ENCODE results near the gene ZNF563.

Gene ZNF563

GRCh38 chr19:12294249-12295158 is 38.9 kb downstream of the ZNF563 start, which contains the start of gene ZNF44:
ZNF44 (minus strand) TSS chr19:12294883; CDS start chr19:12294694, 189 bp downstream.
- peak; percentile 87 for DNase-seq (ENCODE audit: low read depth)

- DNase-seq (ENCODE audit: low read depth) = peak; percentile 13
Measured at GRCh38 chr19:12293777-12294248, 39.6 kb downstream of the ZNF563 start.

- DNase-seq (ENCODE audit: low read depth) = no peak
Measured at GRCh38 chr19:12289790-12290065, 43.7 kb downstream of the ZNF563 start.

- DNase-seq (ENCODE audit: low read depth) = no peak
Measured at GRCh38 chr19:12287958-12288500, 45.4 kb downstream of the ZNF563 start.

GRCh38 chr19:12284631-12285030 is 48.8 kb downstream of the ZNF563 start:
- no peak for DNase-seq (ENCODE audit: low read depth)

GRCh38 chr19:12284226-12284625 is 49.2 kb downstream of the ZNF563 start:
- no peak for DNase-seq (ENCODE audit: low read depth)

- no peak for DNase-seq (ENCODE audit: low read depth)
Measured at GRCh38 chr19:12278713-12279112, 54.7 kb downstream of the ZNF563 start.

GRCh38 chr19:12272980-12273901 is 60.2 kb downstream of the ZNF563 start:
- no peak for DNase-seq (ENCODE audit: low read depth)

GRCh38 chr19:12272386-12272785 is 61.0 kb downstream of the ZNF563 start:
- no peak for DNase-seq (ENCODE audit: low read depth)

GRCh38 chr19:12270854-12271253 is 62.6 kb downstream of the ZNF563 start:
- DNase-seq (ENCODE audit: low read depth) = no peak
